HepG2 (cell line): ENCODE results near the gene SMARCB1. TPM values are rescaled to one million over a fixed set of nuclear protein-coding genes. Genes with fewer than 3 reads are reported as not detected.

ENCODE experiments used
- ATAC-seq: fragments of 200-7000 bp; cut with Tn5 transposase; 3 replicates; pipeline ENCODE4 v1.9.1; 2020; ENCODE audit warnings: mild to moderate bottlenecking, moderate library complexity
- BruUV-seq: library from RNA; stranded (reverse); fragments of 400-500 nt; replicated peaks from 2 replicates; lab custom pipeline; 2021; lab: Mats Ljungman, UMichigan
- CTCF ChIA-PET: fragments of 300-600 bp; formaldehyde crosslinking; extraction: SDS; loops from one replicate; lab custom pipeline; 2021; ENCODE audit warnings: low total read pairs, inconsistent platforms, low intra/inter-chr PET ratio; lab: Yijun Ruan, JAX
- POLR2A ChIA-PET: fragments of 350-600 bp; sonication (Branson Sonifier 250); formaldehyde crosslinking; loops from one replicate; lab custom pipeline; 2020; ENCODE audit warnings: antibody characterized with exemption, inconsistent platforms; lab: Yijun Ruan, JAX
- DNase-seq: peaks from one replicate; pipeline ENCODE4 v3.0.0-alpha.2; 2015; ENCODE audit warnings: low spot score
- FAIRE-seq: peaks from 3 replicates; lab custom pipeline; 2011; peaks lifted over from hg19 to GRCh38; lab: Jason Lieb, UNC
- H2AFZ ChIP-seq: one replicate; pipeline ENCODE4 v1.6.1; 2011; ENCODE audit warnings: low read length, inconsistent platforms
- H3K27ac ChIP-seq: fragments of 300-600 bp; 3 replicates; pipeline ENCODE4 v1.8.0; 2011; ENCODE audit warnings: mixed run types, mild to moderate bottlenecking, mixed read lengths, low read length, inconsistent platforms; ENCODE audit not compliant: insufficient read depth; ENCODE audit errors: extremely low read length
- H3K27me3 ChIP-seq, 2 experiments: fragments of 200-600 bp in 1 of 2; 2 replicates in 1 of 2; 3 replicates in 1 of 2; pipeline versions ENCODE4 v1.6.0 to v1.8.0; 2011; ENCODE audit warnings: low read length in 2 of 2, mild to moderate bottlenecking in 2 of 2, moderate library complexity in 2 of 2, inconsistent platforms in 1 of 2; ENCODE audit not compliant: insufficient read depth in 2 of 2, control insufficient read depth in 1 of 2
- H3K36me3 ChIP-seq, 2 experiments: fragments of 200-600 bp in 1 of 2; replicated peaks in 1 of 2; 2 replicates in 1 of 2; 3 replicates in 1 of 2; pipeline versions ENCODE4 v1.5.1 to v1.8.0; 2011; ENCODE audit warnings: low read length in 2 of 2, inconsistent platforms in 1 of 2; ENCODE audit not compliant: insufficient read depth in 2 of 2, control insufficient read depth in 1 of 2
- H3K4me1 ChIP-seq: 2 replicates; pipeline ENCODE4 v1.5.1; 2012; ENCODE audit warnings: low read length, inconsistent platforms; ENCODE audit not compliant: insufficient read depth
- H3K4me2 ChIP-seq: 2 replicates; pipeline ENCODE4 v1.6.0; 2011; ENCODE audit warnings: low read depth, low read length, inconsistent platforms
- H3K4me3 ChIP-seq, 3 experiments: fragments of 200-600 bp in 1 of 3; sonication (generic), shearing (Covaris generic) in 1 of 3; replicated peaks in 1 of 3; 2 replicates each; pipeline ENCODE4 v1.5.1; 2011 to 2016; ENCODE audit warnings: low read length in 3 of 3, inconsistent platforms in 2 of 3, low read depth in 2 of 3, mild to moderate bottlenecking in 2 of 3, control low read depth in 1 of 3, mixed read lengths in 1 of 3; ENCODE audit not compliant: insufficient read depth in 1 of 3
- H3K79me2 ChIP-seq: one replicate; pipeline ENCODE4 v1.6.1; 2011; ENCODE audit warnings: low read length, inconsistent platforms; ENCODE audit not compliant: insufficient read depth
- H3K9ac ChIP-seq: 2 replicates; pipeline ENCODE4 v1.6.0; 2011; ENCODE audit warnings: mild to moderate bottlenecking, low read depth, low read length, inconsistent platforms; ENCODE audit not compliant: insufficient read depth
- H3K9me3 ChIP-seq: 2 replicates; pipeline ENCODE4 v1.5.1; 2012; ENCODE audit warnings: mild to moderate bottlenecking, low read length
- H4K20me1 ChIP-seq: 2 replicates; pipeline ENCODE4 v1.6.0; 2011; ENCODE audit warnings: inconsistent platforms, mild to moderate bottlenecking, low read length, moderate library complexity; ENCODE audit not compliant: insufficient read depth
- CSRNP1 ChIP-seq: sonication (generic); formaldehyde crosslinking; IDR thresholded peaks from 2 replicates; pipeline ENCODE4 v1.8.1; 2023; ENCODE audit warnings: mild to moderate bottlenecking, missing genetic modification reagents
- KMT2A ChIP-seq: sonication (generic); formaldehyde crosslinking; IDR thresholded peaks from 2 replicates; pipeline ENCODE4 v1.4.0; 2020; ENCODE audit warnings: missing genetic modification reagents
- MAF1 ChIP-seq: sonication (generic); formaldehyde crosslinking; IDR thresholded peaks from 2 replicates; pipeline ENCODE4 v1.5.0; 2020; ENCODE audit warnings: missing genetic modification reagents, borderline replicate concordance
- MTF2 ChIP-seq: sonication (generic); formaldehyde crosslinking; IDR thresholded peaks from 2 replicates; pipeline ENCODE4 v1.5.0; 2020; ENCODE audit warnings: missing genetic modification reagents, borderline replicate concordance
- MXD4 ChIP-seq: IDR thresholded peaks from 2 replicates; pipeline ENCODE4 v1.6.1; 2016; ENCODE audit warnings: mild to moderate bottlenecking, missing biosample characterization, missing genetic modification reagents
- NFAT5 ChIP-seq: sonication (generic); formaldehyde crosslinking; IDR thresholded peaks from 2 replicates; pipeline ENCODE4 v1.4.0; 2020; ENCODE audit warnings: missing genetic modification reagents
- SMC3 ChIP-seq: IDR thresholded peaks from 2 replicates; pipeline ENCODE4 v1.6.1; 2011; ENCODE audit warnings: low read length, improper control_type of control experiment
- SRSF1 ChIP-seq: fragments of 200-400 bp; formaldehyde crosslinking; optimal IDR thresholded peaks from 2 replicates; pipeline ENCODE3; 2017; ENCODE audit warnings: mild to moderate bottlenecking, low read depth, low read length, moderate library complexity
- ZNF326 ChIP-seq: sonication (generic); formaldehyde crosslinking; IDR thresholded peaks from 2 replicates; pipeline ENCODE4 v1.4.0; 2020; ENCODE audit warnings: missing genetic modification reagents, borderline replicate concordance
- ZNF496 ChIP-seq: sonication (generic); formaldehyde crosslinking; IDR thresholded peaks from 2 replicates; pipeline ENCODE4 v1.8.1; 2023; ENCODE audit warnings: mild to moderate bottlenecking, moderate library complexity, missing genetic modification reagents; ENCODE audit not compliant: insufficient replicate concordance
- ZNF558 ChIP-seq: sonication (generic); formaldehyde crosslinking; IDR thresholded peaks from 2 replicates; pipeline ENCODE4 v1.9.0; 2022; ENCODE audit warnings: mild to moderate bottlenecking, missing genetic modification reagents, borderline replicate concordance
- ZNF564 ChIP-seq: sonication (generic); formaldehyde crosslinking; IDR thresholded peaks from 2 replicates; pipeline ENCODE4 v1.8.1; 2023; ENCODE audit warnings: mild to moderate bottlenecking, missing genetic modification reagents
- ZNF609 ChIP-seq: sonication (generic); formaldehyde crosslinking; IDR thresholded peaks from 2 replicates; pipeline ENCODE4 v1.4.0; 2020; ENCODE audit warnings: mild to moderate bottlenecking, missing genetic modification reagents, borderline replicate concordance
- ZNF709 ChIP-seq: sonication (generic); formaldehyde crosslinking; IDR thresholded peaks from 2 replicates; pipeline ENCODE4 v1.5.0; 2020; ENCODE audit warnings: mild to moderate bottlenecking, missing genetic modification reagents
- WGBS: methylation state at CpG from one replicate; pipeline ENCODE4 v1.1.6; 2017; ENCODE audit warnings: low lambda C conversion rate; 5-methylcytosine and 5-hydroxymethylcytosine counted together
- in situ Hi-C: cut with HindIII; loops from 2 replicates; pipeline ENCODE4 v1.10.0; 2017; ENCODE audit warnings: low pct_unique_long_range_greater_than_20kb; ENCODE audit not compliant: extremely low pct_ligation_motif_present
- intact Hi-C: fragments of 100-400 bp; cut with micrococcal nuclease; formaldehyde crosslinking; loops from one replicate; pipeline ENCODE4 v1.10.0; 2022; ENCODE audit not compliant: unreplicated experiment
- polyA plus RNA-seq, 8 experiments: library from polyadenylated mRNA; depleted of rRNA in 3 of 8; stranded (reverse) in 7 of 8; unstranded in 1 of 8; fragments of >200 nt; fragmentation: Illumina TruSeq in 4 of 8; extraction: Trizol in 4 of 8; gene quantifications; 2 replicates each; pipeline versions ENCODE4 v1.2.1 to v1.2.3, GENCODE V29; 2011 to 2016; ENCODE audit warnings: low read depth in 4 of 8, missing spikeins in 1 of 8, mixed read lengths in 1 of 8; ENCODE audit not compliant: insufficient read depth in 1 of 8
- total RNA-seq, 5 experiments: library from RNA; depleted of rRNA; stranded (reverse); fragments of >200 nt; fragmentation: Illumina TruSeq; extraction: Trizol; gene quantifications; 2 replicates each; pipeline ENCODE4 v1.2.3, GENCODE V29; 2016; ENCODE audit warnings: low read depth in 1 of 5

SMARCB1 gene
- total and polyA plus RNA-seq, 2 of the 13 experiments (the other 11 are each of a cell fraction or from before 2014, with no cell fraction given) = 74.0 to 166 TPM

- H3K4me3 ChIP-seq = no peak overlapping the region
- H3K79me2 ChIP-seq = no peaks in the 10 kb centered on the region
- H3K9ac ChIP-seq = no peak overlapping the region
- H3K4me2 ChIP-seq = no peak overlapping the region
- ATAC-seq (no peak), DNase-seq (no peak), FAIRE-seq (no peak)
- no peaks in the 10 kb centered on the region for H3K9me3 ChIP-seq
- no peaks in the 10 kb centered on the region for H3K36me3 ChIP-seq
- POLR2A ChIA-PET = interaction anchor here (1.4 kb wide), 1 partner anchor 78 kb away, joined by 3 read pairs; the partner anchor contains the start of gene SLC2A11
- peaks cover 72% of the 10 kb centered on the region for H3K4me1 ChIP-seq
- H4K20me1 ChIP-seq = no peaks in the 10 kb centered on the region
- CTCF ChIA-PET = no interaction called here
- in situ Hi-C loops (loop anchor here (5.0 kb wide), 1 partner anchor 68 kb away; no protein-coding TSS in a partner anchor), intact Hi-C loops (no loop called here)
- no peaks in the 10 kb centered on the region for H3K27me3 ChIP-seq
- no peak overlapping the region for H2AFZ ChIP-seq
- BruUV-seq = no TSS peak
- H3K27ac ChIP-seq = no peak overlapping the region
- 85% methylated on average over 3 of the region's 5 CpGs for WGBS
- TF ChIP-seq ZNF496 (CRISPR knock-in tag) = no peak
- no peak for TF ChIP-seq NFAT5 (CRISPR knock-in tag)
- TF ChIP-seq ZNF564 = no peak
- no peak for TF ChIP-seq SMC3
- TF ChIP-seq MTF2 (CRISPR knock-in tag) = no peak
- TF ChIP-seq MAF1 (CRISPR knock-in tag) = no peak
- TF ChIP-seq ZNF326 (CRISPR knock-in tag) = no peak
- TF ChIP-seq ZNF609 = no peak
- TF ChIP-seq CSRNP1 = no peak
- TF ChIP-seq SRSF1 = no peak
- no peak for TF ChIP-seq ZNF709 (CRISPR knock-in tag)
- TF ChIP-seq ZNF558 (CRISPR knock-in tag) = no peak
- TF ChIP-seq KMT2A (CRISPR knock-in tag) = no peak
- TF ChIP-seq MXD4 (CRISPR knock-in tag) = no peak
These were observed 7.0 kb upstream of the SMARCB1 start for GRCh38 chr22:23779731-23780130.
